HepG2 (cell line): ENCODE measurements around the gene JMJD8. TPM values are rescaled to one million over a fixed set of nuclear protein-coding genes. Genes with fewer than 3 reads are reported as not detected.

Experiments used
- CEBPB ChIP-seq: IDR thresholded peaks from 2 replicates; pipeline ENCODE4 v1.6.1; 2011; ENCODE audit warnings: low read depth, low read length, improper control_type of control experiment, borderline replicate concordance
- EHMT2 ChIP-seq: fragments of 200-600 bp; sonication (generic); IDR thresholded peaks from 2 replicates; pipeline ENCODE4 v1.7.0; 2017; ENCODE audit warnings: antibody characterized with exemption, low read depth, low read length, borderline replicate concordance
- ESRRA ChIP-seq: sonication (generic); formaldehyde crosslinking; IDR thresholded peaks from 2 replicates; pipeline ENCODE4 v1.5.1; 2020; ENCODE audit warnings: mild to moderate bottlenecking, low read depth, missing genetic modification reagents
- GABPB1 ChIP-seq: IDR thresholded peaks from 2 replicates; pipeline ENCODE4 v1.6.1; 2016; ENCODE audit warnings: mild to moderate bottlenecking, missing genetic modification reagents, moderate library complexity, missing compliant biosample characterization
- GTF3A ChIP-seq: sonication (generic); formaldehyde crosslinking; conservative IDR thresholded peaks from 2 replicates; pipeline ENCODE4 v1.4.0; 2020; ENCODE audit warnings: mild to moderate bottlenecking, missing genetic modification reagents
- MAFK ChIP-seq, 2 experiments: IDR thresholded peaks in 1 of 2; conservative IDR thresholded peaks in 1 of 2; 2 replicates each; pipeline ENCODE4 v1.6.1; 2011; ENCODE audit warnings: improper control_type of control experiment in 2 of 2, low read length in 2 of 2
- MXD1 ChIP-seq: sonication (generic); formaldehyde crosslinking; IDR thresholded peaks from 2 replicates; pipeline ENCODE4 v1.4.0; 2020; ENCODE audit warnings: mild to moderate bottlenecking, missing genetic modification reagents
- PBX2 ChIP-seq: IDR thresholded peaks from 2 replicates; pipeline ENCODE4 v1.6.1; 2016; ENCODE audit warnings: control low read depth
- PBX3 ChIP-seq: sonication (generic); formaldehyde crosslinking; IDR thresholded peaks from 2 replicates; pipeline ENCODE4 v1.8.1; 2023; ENCODE audit warnings: missing genetic modification reagents, inconsistent platforms, borderline replicate concordance
- PHF5A ChIP-seq: IDR thresholded peaks from one replicate; pipeline ENCODE4 v1.6.1; 2018; ENCODE audit warnings: low read depth, missing genetic modification reagents; ENCODE audit not compliant: unreplicated experiment
- PRDM15 ChIP-seq: sonication (generic); formaldehyde crosslinking; IDR thresholded peaks from 2 replicates; pipeline ENCODE4 v1.4.0; 2020; ENCODE audit warnings: missing genetic modification reagents
- SKI ChIP-seq: fragments of 450-650 bp; IDR thresholded peaks from one replicate; pipeline ENCODE4 v1.6.1; 2018; ENCODE audit warnings: mild to moderate bottlenecking; ENCODE audit not compliant: partially characterized antibody
- SP140L ChIP-seq: sonication (generic); formaldehyde crosslinking; IDR thresholded peaks from 2 replicates; pipeline ENCODE4 v1.4.0; 2020; ENCODE audit warnings: missing genetic modification reagents, borderline replicate concordance
- THYN1 ChIP-seq: sonication (generic); formaldehyde crosslinking; IDR thresholded peaks from 2 replicates; pipeline ENCODE4 v1.8.1; 2023; ENCODE audit warnings: low read depth, mild to moderate bottlenecking, moderate library complexity, missing genetic modification reagents, borderline replicate concordance
- TRIM22 ChIP-seq: fragments of 450-650 bp; IDR thresholded peaks from 2 replicates; pipeline ENCODE4 v1.6.1; 2017
- YEATS2 ChIP-seq: sonication (generic); formaldehyde crosslinking; IDR thresholded peaks from 2 replicates; pipeline ENCODE4 v1.4.0; 2020; ENCODE audit warnings: missing genetic modification reagents, borderline replicate concordance
- ZNF30 ChIP-seq: sonication (generic); formaldehyde crosslinking; IDR thresholded peaks from 2 replicates; pipeline ENCODE4 v1.5.0; 2020; ENCODE audit warnings: mild to moderate bottlenecking, missing genetic modification reagents
- ZNF460 ChIP-seq: sonication (generic); formaldehyde crosslinking; IDR thresholded peaks from 2 replicates; pipeline ENCODE4 v1.5.1; 2020; ENCODE audit warnings: missing genetic modification reagents, mild to moderate bottlenecking, borderline replicate concordance
- ZNF484 ChIP-seq: sonication (generic); formaldehyde crosslinking; IDR thresholded peaks from 2 replicates; pipeline ENCODE4 v1.5.1; 2020; ENCODE audit warnings: mild to moderate bottlenecking, low read depth, missing genetic modification reagents, borderline replicate concordance
- ZNF639 ChIP-seq: conservative IDR thresholded peaks from 2 replicates; pipeline ENCODE4 v1.6.1; 2018; ENCODE audit warnings: missing genetic modification reagents
- polyA plus RNA-seq, 8 experiments: library from polyadenylated mRNA; depleted of rRNA in 3 of 8; stranded (reverse) in 7 of 8; unstranded in 1 of 8; fragments of >200 nt; fragmentation: Illumina TruSeq in 4 of 8; extraction: Trizol in 4 of 8; gene quantifications; 2 replicates each; pipeline versions ENCODE4 v1.2.1 to v1.2.3, GENCODE V29; 2011 to 2016; ENCODE audit warnings: low read depth in 4 of 8, missing spikeins in 1 of 8, mixed read lengths in 1 of 8; ENCODE audit not compliant: insufficient read depth in 1 of 8
- total RNA-seq, 5 experiments: library from RNA; depleted of rRNA; stranded (reverse); fragments of >200 nt; fragmentation: Illumina TruSeq; extraction: Trizol; gene quantifications; 2 replicates each; pipeline ENCODE4 v1.2.3, GENCODE V29; 2016; ENCODE audit warnings: low read depth in 1 of 5

Gene JMJD8
- total and polyA plus RNA-seq, 2 of the 13 experiments (the other 11 are each of a cell fraction or from before 2014, with no cell fraction given), result 2.6 to 11.8 TPM

- no peak for TF ChIP-seq PBX3 (CRISPR knock-in tag)
- TF ChIP-seq THYN1 (CRISPR knock-in tag), result no peak
- TF ChIP-seq ZNF484 (CRISPR knock-in tag), result no peak
- no peak for TF ChIP-seq MAFK (conservative IDR thresholded peaks at IDR 0.05 in 1 of 2, IDR thresholded peaks at IDR 0.05 in 1 of 2; ENCODE audit: low read length in 2 of 2)
- no peak for TF ChIP-seq TRIM22
- no peak for TF ChIP-seq GTF3A (CRISPR knock-in tag)
- TF ChIP-seq CEBPB, result no peak
- no peak for TF ChIP-seq PBX2 (CRISPR knock-in tag)
- TF ChIP-seq SP140L, result no peak
- TF ChIP-seq ZNF639, result 0 out of 2 replicates have a peak, but pooled peaks have one; percentile 33
- peak; percentile 79 for TF ChIP-seq YEATS2 (CRISPR knock-in tag)
- peak; percentile 29; the same call in 1 of the 2 replicates for TF ChIP-seq GABPB1 (CRISPR knock-in tag)
- TF ChIP-seq ESRRA, result no peak
- TF ChIP-seq MXD1, result peak; percentile 84
- TF ChIP-seq PHF5A (CRISPR knock-in tag), result no peak
- no peak for TF ChIP-seq PRDM15 (CRISPR knock-in tag)
- no peak for TF ChIP-seq EHMT2
- no peak; the same call in 1 of the 2 replicates for TF ChIP-seq ZNF30
- no peak for TF ChIP-seq ZNF460
- no peak for TF ChIP-seq SKI
Measured at GRCh38 chr16:695355-696089, 11.4 kb upstream of the JMJD8 start (continued).
